ENCODE measurements around the gene PPP1R3E.
"Not testable (repeated sequence)": the region's sequence is repeated elsewhere in the genome, so short reads cannot be mapped to it uniquely, and the experiment has no call there.

The PPP1R3E gene

DNA sequence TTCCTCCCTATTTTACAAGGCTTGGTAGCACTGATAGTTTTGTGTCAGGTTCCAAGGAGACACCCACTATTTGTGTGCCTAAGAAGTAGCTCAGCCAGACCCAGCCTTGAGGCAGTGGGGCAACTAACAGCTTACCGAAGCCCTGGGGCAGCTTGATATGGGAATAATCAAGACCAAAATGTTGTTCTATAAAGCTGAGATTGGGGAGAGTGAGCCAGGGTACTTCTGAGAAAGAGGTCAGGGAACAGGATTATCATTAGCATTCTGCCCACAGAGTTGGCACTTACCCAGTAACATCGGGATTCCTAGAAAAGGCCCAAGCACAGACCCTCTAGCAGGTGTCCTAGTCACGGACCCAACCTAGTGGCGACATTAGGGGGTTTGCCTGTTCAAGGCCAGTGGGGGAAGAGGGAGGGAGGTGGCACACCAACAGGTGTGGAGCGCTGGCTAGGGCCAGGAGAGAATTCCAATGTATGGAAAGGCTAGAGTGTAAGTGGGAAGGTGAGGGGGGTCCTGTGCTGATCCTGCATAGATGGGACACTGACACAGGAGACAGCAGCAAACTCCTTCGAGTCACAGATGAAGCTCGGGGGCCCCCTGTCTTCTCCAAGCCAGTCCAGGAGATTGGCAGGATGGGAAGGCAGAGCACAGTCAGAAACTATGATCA is 4.9 kb downstream of the PPP1R3E start:
- DNase-seq (ENCODE audit: low spot score) = no peak

DNA sequence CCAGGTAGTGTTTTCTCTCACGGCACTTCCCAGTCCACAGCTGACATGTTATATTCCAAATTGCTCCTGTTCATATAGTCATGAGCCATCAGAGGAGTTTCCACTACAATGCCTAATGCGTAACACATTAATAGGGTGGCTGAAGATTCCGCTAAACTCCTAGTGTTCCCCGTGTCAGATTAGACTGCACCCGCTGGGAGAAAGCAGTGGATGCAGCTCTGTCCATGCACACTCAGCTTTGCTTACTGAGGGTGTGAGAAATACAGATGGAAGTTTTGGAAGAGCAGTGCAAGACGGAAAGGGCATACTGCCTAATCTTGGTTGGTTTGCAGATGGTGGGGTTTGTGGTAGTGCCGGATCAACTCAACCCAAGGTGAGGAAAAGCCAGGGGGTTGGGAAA is 5.6 kb downstream of the PPP1R3E start:
- DNase-seq (ENCODE audit: low spot score) = no peak

DNA sequence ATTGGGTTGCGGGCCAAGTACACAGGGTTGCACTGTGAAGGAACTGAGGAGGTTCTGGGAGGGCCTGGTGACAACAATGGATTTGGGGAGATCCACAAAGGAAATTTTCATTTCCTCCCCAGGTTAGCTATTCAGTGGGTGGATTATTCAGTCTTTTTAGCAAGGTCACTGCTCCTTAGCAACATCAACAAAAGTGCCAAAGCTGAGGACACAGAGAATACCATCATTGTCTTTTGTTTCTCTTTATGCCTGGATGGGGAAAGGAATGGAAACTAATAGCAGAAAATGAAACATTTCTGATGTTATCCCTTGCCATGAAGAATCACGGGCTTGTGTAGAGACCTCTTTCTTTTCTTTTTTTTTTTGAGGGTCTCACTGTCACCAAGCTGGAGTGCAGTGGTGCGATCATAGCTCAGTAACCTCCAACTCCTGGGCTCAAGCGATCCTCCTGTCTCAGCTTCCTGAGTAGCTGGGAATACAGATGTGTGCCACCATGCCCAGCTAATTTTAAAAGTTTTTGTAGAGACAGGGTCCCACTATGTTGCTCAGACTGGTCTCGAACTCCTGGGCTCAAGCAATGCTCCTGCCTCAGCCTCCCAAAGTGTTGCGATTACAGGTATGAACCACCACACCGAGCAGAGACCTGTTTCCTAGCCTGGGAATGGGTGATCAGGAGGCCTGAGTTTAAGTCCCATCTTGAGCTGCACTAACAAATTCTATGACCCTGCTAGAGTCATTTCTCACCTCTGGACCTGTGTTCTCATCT is 6.5 kb downstream of the PPP1R3E start:
- DNase-seq (ENCODE audit: low spot score) = no peak

DNA sequence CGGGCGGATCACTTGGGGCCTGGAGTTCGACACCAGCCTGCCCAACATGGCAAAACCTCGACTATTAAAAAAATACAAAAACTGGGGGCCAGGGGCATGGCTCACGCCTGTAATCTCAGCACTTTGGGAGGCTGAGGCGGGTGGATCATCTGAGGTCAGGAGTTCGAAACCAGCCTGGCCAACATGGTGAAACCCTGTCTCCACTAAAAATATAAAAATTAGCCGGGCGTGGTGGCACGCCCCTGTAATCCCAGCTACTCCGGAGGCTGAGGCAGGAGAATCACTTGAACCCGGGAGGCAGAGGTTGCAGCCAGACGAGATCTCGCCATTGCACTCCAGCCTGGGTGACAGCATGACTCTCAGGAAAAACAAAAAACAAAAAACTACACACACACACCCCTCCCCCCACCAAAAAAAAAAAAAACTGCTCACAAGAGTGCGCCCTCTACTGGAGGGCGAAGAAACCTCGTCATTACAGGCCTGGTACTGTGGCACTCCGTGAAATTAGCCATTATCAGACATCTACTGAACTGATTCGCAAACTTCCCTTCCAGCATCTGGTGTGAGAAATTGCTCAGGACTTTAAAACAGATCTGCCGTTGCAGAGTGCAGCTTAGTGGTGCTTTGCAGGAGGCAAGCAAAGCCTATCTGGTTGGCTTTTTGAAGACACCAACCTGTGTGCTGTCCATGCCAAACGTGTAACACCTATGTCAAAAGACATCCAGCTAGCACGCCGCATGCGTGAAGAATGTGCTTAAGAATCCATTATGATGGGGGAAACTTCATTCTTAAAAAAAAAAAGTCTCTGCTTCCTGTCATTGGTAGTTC is 7.7 kb downstream of the PPP1R3E start:
- DNase-seq (ENCODE audit: low spot score) = peak; percentile 14

DNA sequence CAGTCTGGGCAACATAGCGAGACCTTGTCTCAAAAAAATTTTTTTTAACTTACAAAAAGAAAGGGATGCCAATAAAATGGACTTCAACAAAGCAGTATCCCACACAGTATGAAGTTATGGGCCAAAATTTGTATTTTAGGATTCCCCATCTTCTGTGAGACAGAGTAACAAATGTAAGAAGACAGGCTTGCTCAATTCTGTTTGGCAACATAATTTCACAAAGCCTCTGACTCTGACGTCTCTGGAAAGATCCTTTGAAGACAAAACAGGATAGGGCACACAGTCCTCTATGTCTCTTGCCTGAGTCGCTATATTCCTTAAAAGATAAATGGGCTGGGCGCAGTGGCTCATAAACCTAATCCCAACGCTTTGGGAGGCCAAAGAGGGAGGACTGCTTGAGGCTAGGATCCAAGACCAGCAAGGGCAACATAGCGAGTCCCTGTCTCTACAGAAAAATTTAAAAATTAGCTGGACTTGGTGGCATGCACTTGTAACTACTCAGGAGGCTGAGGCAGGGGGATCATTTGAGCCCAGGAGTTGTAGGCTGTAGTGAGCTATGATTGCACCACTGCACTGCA is 15.7 kb downstream of the PPP1R3E start:
- DNase-seq (ENCODE audit: low spot score) = no peak

DNA sequence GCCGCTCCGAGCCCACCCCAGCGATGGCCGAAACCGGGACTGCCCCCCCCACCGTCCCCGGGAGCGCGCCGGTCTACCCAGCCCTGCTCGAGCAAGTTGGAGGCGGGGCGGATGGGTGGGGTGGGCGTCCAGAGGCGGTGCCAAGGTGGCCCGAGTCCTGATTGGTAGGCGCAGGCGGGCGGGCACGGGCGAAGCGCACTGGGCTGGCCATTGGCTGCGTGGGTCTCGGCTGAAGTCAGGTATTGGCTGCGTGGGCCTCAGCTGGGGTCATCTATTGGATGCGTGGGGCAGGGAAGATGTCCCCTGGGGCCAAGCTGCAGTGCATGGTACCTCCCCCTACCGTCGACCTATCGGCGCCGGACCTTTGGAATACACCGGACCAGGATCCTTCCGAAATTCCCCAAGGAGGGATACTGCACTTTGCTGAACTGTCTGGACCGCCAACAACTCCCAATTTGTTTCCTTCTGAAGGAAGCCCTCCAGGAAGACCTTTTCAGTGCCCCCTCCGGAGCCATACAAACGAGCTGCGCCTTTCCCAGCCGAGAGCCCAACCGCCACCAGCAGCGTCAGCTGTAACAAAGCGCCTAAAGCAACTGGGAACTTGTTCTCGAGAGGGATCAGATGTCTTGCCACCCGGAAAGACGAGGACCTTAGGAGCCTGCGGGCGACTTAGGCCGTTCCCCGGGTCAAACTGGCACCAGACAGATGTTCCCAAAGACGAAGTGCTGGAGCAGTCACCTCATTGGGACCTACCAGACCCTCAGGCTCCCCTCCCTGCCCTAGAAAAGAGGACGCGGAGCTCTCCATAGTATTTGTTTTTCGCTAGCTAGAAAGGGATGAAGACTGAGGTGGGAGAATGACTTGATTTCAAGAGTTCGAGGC is 16.4 kb downstream of the PPP1R3E start, which contains the start of gene HOMEZ:
Gene HOMEZ, minus strand, starts transcription at position 113 of the 882 bp plus-strand sequence. CDS start 180 bp downstream, outside the sequence.
- peak; percentile 99 for DNase-seq (ENCODE audit: low spot score)

DNA sequence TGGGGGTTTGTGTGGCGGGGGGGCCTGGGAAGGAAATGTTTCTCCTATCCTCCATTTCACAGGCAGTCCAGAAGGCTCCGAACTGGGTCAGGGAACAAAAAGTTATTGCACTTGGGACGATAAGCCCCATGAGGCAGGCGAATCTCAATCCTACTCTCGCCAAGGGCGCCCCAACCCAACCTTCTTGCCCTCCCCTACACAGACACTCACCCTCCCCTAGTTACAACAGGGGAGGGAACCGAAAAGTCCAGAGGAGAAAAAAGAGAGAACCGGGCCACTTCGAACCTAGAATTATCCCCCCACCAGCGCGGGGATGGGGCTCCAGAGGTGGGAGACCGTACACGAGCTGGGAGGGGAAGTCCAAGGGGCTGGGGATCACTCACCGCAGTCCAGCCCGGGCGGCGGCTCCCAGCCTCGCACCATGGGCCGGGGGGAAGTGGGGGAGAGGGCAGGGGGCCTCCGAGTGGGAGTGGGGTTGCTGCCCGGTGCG is 17.1 kb downstream of the PPP1R3E start:
- DNase-seq (ENCODE audit: low spot score) = peak; percentile 12

DNA sequence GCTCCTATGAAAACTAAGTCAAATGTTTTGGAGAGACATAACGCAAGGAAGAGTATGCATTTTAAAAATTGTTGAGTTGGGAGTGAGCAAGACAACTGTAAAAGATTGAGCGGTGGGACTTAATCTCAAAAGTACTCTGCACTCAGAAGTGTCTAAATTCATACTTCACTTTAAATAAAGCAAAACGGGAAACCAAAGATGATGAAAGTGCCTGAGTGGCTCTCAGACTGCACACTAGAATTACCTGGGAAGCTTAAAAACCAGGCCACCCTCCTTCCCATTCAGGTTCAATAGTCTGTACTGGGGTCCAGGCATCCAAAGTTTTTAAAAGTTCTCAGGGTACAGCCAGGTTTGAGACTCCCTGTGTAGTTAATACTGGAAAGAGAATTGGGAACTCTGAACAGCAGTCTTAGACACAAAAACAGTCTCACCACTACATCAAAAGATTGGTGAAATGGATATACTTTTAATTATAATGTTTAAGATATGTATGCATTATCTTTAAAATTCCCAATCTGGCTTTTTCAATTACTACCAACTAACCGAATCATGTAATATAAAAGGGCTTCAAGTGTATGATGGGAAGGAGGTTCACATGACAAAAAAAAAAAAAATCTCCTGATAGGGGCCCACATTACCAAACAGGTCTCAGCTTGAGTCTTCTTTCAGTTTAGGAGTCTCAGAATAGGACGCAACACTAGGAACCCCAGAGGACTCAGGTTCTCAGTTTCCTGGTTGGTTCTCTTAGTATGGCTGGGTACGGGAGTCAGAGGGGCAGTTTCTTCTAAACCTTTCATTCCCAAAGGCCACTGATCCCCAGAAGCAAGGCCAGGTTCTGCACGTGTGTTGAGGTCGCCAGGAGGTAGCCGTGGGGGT is 17.8 kb downstream of the PPP1R3E start:
- peak; percentile 24 for DNase-seq (ENCODE audit: low spot score)

DNA sequence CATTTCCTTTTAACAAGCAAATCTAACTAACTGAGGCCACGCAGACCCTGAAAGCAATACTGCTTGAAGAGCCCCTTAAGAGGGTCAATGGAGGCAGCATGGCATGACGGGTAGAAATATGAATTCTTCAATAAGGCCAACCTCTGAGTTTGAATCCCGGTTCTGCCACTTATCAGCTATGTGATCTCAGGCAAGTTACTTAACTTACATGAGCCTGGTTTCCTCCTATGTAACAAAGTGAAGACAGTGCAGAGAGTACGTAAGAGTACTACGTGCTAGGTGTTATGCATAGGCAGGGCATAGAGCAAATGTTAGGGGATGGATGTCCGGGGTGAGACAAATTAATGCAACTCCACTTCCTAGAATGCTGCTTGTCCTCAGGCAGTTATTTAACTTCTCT is 21.4 kb downstream of the PPP1R3E start:
- no peak for DNase-seq (ENCODE audit: low spot score)

DNA sequence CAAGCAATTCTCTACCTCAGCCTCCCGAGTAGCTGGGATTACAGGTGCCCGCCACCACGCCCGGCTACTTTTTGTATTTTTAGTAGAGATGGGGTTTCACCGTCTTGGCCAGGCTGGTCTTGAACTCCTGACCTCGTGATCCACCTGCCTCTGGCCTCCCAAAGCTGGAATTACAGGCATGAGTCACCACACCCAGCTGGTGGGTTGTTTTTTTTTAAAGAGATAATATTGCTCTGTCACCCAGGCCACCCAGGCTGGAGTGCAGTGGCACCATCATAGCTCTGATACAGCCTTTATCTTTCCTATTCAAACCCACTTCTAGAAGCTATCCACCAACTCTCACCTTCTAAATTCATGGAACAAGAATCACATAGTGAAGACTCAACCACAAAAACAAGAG is 24.7 kb downstream of the PPP1R3E start:
- DNase-seq (ENCODE audit: low spot score) = not testable (repeated sequence)

DNA sequence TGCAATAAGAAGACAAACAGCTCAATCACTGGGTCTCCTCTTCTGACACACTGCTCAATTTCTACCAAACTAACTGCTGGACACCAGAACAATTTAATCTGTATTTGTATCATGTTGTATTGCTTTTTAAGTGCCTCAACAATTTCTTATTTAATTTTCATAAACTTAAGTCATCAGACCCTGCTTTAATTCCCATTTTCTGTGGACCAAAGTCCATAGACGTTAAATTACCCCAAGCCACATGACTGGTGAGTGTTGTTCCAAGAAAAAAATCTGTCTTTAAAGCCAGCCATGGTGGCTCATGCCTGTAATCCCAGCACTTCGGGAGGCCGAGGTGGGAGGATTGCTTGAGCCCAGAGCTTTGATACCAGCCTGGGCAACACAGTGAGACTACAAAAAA is 25.5 kb downstream of the PPP1R3E start:
- no peak for DNase-seq (ENCODE audit: low spot score)

DNA sequence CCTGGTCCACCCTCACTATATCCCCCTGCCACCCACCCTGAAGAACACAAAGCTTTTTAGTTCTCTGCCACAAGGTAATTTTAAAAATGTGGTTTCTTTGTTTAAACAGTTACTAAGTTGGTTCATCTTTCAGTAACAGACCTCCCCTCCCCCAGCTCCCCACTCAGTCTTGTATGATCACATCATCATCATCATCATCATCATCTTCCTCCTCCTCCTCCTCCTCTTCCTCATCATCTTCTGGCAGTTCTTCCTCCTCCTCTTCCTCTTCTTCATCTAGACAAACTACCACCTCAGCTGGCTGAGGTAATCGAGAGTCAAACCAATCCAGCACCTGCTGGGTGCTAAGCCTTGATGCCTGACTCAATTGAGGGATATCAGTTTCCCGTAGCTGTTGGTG is 27.2 kb downstream of the PPP1R3E start:
- no peak for DNase-seq (ENCODE audit: low spot score)

DNA sequence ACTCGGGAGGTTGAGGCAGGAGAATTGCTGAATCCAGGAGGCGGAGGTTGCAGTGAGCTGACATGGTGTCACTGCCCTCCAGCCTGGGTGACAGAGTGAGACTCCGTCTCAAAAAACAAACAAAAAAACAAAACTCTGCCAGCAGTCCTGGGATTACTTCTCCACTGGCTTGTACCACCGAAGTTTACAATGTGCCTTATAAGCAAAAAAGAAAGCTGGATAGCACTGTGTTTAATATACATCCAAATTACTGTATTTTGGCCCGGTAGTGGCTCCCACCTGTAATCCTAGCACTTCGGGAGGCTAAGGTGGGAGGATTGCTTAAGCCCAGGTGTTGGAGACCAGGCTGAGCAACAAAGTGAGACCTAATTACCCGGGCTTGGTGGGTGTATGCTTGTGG is 33.5 kb downstream of the PPP1R3E start:
- no peak for DNase-seq (ENCODE audit: low spot score)

DNA sequence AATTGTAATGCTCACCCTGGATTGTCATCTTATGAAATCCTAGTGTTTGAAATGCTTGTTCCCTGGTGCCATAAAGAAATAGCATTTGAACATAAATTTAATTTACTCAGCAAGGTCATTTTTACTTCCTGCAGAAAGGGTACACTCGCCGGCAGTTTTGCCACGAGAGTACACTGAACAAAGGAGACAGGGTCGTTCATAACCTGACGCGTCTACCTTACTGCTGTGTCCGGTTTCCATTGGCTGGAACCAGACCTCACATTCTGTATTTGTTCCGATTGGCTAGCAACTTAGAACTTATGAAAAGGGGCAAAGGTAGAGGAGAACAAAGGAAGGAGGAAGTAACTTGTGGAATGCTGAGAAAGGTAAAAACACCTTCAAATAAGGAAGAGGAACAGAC is 41.8 kb downstream of the PPP1R3E start:
- not testable (repeated sequence) for DNase-seq (ENCODE audit: low spot score)

DNA sequence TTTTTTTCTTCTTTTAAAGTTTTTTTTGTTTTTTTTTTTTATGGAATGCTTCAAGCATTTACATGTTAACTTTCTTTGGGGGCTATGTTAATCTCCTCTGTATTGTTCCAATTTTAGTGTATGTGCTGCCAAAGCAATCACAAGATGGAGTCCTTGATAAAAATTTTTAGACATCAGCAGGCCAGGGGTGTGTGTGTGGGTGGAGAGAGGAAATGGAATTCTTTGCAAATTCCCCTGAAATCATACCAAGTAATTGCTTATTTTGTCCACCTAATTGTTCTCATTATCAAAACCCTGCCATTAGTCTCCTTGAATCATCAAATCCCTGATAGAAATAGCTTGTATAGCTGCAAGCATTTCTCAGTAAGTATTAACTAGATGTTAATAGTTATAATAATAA is 43.2 kb downstream of the PPP1R3E start:
- no peak for DNase-seq (ENCODE audit: low spot score)

DNA sequence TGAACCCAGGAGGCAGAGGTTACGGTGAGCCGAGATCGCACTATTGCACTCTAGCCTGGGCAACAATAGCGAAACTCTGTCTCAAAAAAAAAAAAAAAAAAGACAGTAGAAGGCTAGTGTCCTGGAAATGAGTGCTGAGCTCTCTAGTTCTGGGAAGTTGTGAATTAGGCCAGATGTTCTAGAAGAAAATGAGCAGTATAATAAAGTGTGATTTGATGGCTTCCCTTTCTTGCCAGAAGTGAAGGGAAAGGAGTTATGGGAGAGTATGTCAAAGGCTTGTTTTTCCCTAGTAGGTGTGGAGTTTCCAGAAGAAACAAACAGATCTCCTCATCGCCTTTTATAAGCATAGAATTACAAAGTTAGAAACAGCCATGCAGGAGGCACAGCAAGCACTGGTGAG is 44.4 kb downstream of the PPP1R3E start:
- no peak for DNase-seq (ENCODE audit: low spot score)

DNA sequence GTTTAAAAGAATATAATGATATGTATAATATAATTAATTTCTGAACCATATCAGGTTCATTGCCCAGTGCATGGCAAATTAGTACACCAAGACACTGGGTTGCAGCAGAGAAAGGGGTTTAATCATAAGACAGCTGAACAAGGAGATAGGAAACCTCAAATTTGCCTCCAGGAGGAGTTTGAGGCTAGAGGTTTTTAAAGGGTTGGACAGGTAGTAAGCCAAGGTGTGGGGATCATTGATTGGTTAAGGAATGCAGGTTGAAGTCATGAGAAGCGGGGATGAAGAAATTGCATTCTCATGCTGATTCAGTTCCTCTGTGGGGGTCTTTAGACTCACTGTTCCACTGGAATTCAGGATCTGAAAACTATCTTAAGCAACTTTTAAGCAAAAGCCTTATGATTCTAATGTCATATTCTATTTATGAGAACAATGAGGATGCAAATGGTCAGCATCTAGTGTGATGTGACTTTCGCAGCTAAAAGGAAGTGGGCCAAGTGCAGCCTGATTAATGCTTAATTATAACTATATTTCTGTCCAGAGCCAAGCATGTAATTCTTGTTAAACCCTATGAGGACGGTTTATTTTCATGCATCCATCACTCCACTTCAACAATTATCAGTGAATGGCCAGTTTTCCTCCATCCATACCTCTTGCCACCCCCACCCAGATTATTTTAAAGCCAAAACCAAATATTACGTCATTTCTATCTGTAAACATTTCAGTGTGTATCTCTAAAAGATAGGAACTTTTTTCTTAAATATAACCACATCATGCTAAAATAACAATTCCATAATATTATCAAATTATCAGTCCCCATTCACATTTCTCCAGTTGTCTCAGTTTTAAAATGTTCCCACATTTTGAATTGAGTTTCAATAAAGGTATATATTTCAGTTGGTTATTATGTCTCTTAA is 50.0 kb downstream of the PPP1R3E start:
- no peak for DNase-seq (ENCODE audit: low spot score)

DNA sequence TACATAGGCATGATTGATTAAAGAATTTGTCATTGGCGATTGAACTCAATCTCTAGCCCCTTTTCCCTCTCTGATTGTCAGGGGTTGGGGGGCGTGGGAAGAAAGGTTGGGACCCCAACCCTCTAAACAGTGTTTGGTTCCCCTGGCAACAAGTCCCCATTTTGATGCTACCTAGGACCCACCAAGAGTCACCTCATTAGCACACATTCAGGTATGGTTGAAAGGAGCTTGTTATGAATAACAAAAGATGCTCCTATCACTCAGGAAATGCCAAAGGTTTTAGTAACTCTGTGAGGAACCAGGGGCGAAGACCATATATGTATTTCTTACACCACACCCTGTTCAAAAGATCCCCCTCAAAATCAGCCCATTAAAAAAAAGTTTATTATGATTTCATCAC is 50.7 kb downstream of the PPP1R3E start:
- no peak for DNase-seq (ENCODE audit: low spot score)

DNA sequence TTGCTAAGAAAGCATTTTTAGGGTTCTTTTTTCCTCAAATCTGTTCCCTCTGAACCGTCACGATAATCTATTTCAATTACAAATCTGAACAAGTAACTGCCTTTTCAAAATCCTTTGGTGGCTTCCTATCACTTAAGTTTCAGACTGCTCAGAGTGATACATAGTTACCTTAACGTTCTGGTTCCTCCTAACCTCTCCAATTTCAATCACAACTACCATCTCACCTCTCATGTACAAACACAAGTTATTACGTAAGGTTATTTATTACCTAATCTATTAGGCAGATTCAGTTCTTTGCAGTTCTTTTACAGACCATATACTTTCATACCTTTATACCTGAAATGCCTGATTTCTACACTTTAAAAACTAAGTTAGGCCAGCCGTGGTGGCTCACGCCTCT is 52.8 kb downstream of the PPP1R3E start:
- DNase-seq (ENCODE audit: low spot score) = no peak

Data from AG08395 (cell line).